Measurements from ENCODE around the gene SLC29A3.
A peak's percentile ranks its signal among the peaks of the same experiment; 100 is the strongest.

Gene SLC29A3

DNA sequence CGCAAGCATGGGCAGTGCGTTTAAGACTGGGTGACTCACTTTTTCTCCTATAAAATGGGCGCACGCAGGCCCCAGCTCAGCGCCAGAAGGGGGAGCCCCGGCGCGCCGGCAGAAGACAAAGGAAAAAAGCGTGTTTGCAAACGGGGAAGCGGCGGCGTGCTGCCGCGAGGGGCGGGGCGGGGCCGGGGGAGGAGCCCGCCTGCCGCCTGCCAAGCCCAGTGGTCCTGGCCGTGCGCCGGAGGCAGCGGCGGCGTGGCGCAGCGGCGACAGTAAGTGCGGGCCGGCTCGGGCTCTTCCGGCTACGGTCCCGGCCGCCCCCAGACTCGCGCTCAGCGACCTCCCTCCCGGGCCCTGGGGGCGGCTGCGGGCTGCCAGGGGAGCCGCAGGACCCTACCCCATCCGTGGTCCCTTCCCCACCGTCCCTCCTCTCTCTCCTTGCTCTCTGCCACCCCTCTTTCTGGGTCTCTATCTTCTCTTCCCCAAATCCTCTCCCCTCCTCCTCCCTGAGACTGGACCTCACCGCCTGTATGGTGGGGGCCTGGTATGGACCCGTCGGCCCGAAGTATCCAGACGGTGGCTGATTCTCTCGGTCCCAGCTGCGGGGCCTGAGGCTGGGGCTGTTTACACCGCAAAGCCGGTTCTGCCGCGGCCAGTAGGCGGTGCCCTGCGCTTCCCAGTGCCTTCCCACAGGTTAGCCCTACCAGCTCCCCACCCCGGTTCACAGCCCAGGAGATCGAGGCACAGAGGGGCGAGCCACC, at the start of gene SLC29A3:
Gene SLC29A3, plus strand, starts transcription at position 218 of the 758 bp plus-strand sequence. Its CDS starts 51 bp downstream, at position 269.
- Histone ChIP-seq H3K27me3 (no peaks in the 10 kb centered on the region), H3K4me1 (ENCODE audit: control insufficient read depth in 1 of 2, insufficient read depth in 1 of 2, low read depth in 1 of 2, low read length in 1 of 2) (peaks cover 11 to 32% of the 10 kb centered on the region in 2 experiments)
- TF ChIP-seq, protein P1, sequence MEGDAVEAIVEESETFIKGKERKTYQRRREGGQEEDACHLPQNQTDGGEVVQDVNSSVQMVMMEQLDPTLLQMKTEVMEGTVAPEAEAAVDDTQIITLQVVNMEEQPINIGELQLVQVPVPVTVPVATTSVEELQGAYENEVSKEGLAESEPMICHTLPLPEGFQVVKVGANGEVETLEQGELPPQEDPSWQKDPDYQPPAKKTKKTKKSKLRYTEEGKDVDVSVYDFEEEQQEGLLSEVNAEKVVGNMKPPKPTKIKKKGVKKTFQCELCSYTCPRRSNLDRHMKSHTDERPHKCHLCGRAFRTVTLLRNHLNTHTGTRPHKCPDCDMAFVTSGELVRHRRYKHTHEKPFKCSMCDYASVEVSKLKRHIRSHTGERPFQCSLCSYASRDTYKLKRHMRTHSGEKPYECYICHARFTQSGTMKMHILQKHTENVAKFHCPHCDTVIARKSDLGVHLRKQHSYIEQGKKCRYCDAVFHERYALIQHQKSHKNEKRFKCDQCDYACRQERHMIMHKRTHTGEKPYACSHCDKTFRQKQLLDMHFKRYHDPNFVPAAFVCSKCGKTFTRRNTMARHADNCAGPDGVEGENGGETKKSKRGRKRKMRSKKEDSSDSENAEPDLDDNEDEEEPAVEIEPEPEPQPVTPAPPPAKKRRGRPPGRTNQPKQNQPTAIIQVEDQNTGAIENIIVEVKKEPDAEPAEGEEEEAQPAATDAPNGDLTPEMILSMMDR (IDR thresholded peaks at IDR 0.05) = peak; percentile 59

GRCh38 chr10:71269301-71270288, 49.5 kb upstream of the SLC29A3 start:
- Histone ChIP-seq H3K27me3 (no peaks in the 10 kb centered on the region), H3K4me3 (ENCODE audit: low read depth in 1 of 2, low read length in 1 of 2) (no peak overlapping the region), H3K9me3 (no peaks in the 10 kb centered on the region), H3K4me1 (ENCODE audit: control insufficient read depth in 1 of 2, insufficient read depth in 1 of 2, low read depth in 1 of 2, low read length in 1 of 2) (peaks cover 15 to 28% of the 10 kb centered on the region in 2 experiments), H3K36me3 (no peaks in the 10 kb centered on the region), H3K27ac (no peak overlapping the region)
- TF ChIP-seq, protein P1 (IDR thresholded peaks at IDR 0.05) = no peak

More for the DNA sequence above, at the start of gene SLC29A3:
- Histone ChIP-seq H3K4me3 (ENCODE audit: low read depth in 1 of 2, low read length in 1 of 2) (peak within 1 kb of the TSS; percentile 56 to 61), H3K36me3 (no peaks in the 10 kb centered on the region), H3K9me3 (no peaks in the 10 kb centered on the region), H3K27ac (peak within 1 kb of the TSS; percentile 29)

- Histone ChIP-seq H3K27ac (no peak overlapping the region), H3K36me3 (no peaks in the 10 kb centered on the region), H3K4me3 (ENCODE audit: low read depth in 1 of 2, low read length in 1 of 2) (no peak overlapping the region), H3K4me1 (ENCODE audit: control insufficient read depth in 1 of 2, insufficient read depth in 1 of 2, low read depth in 1 of 2, low read length in 1 of 2) (peaks cover 24 to 38% of the 10 kb centered on the region in 2 experiments), H3K9me3 (no peaks in the 10 kb centered on the region), H3K27me3 (no peaks in the 10 kb centered on the region)
- TF ChIP-seq, protein P1 (IDR thresholded peaks at IDR 0.05) = no peak
Measured at GRCh38 chr10:71270301-71271220, 48.5 kb upstream of the SLC29A3 start.

DNA sequence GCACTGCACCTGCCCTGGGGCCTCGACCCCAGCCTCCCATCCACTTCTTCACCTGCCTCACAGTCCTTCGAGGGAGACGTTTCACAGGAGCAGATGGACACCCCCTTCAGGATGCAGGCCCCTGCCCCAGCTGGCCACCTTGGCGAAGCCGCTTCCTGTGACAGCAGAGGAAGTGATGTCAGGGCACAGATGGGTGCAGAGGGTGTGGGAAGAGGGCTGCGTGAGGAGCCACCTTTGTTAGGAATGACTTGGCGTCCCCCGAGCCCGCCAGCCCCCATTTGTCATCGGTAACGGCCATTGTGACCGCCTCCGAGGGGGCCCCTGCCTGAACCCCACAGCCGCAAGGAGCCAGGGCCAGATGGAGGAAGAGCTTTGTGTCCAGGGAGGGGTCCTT, 47.4 kb upstream of the SLC29A3 start:
- H3K36me3 ChIP-seq = no peaks in the 10 kb centered on the region
- TF ChIP-seq, protein P1 (IDR thresholded peaks at IDR 0.05) = no peak
- H3K9me3 ChIP-seq = no peaks in the 10 kb centered on the region
- H3K27ac ChIP-seq = no peak overlapping the region
- H3K27me3 ChIP-seq = no peaks in the 10 kb centered on the region
- no peak overlapping the region for H3K4me3 ChIP-seq (ENCODE audit: low read depth in 1 of 2, low read length in 1 of 2)
- H3K4me1 ChIP-seq (ENCODE audit: control insufficient read depth in 1 of 2, insufficient read depth in 1 of 2, low read depth in 1 of 2, low read length in 1 of 2) = peaks cover 27 to 45% of the 10 kb centered on the region in 2 experiments

Data from neutrophil (primary cell).